Stimulated activated CD4-positive, alpha-beta T cell treated with anti-CD3 and anti-CD28 coated beads, Interleukin-15, amount 100 ng/mL, for 48 hours (primary cell): Measurements from ENCODE around the gene CDHR3.

Source experiments
- DNase-seq, 2 donors: peaks; one replicate each; pipeline ENCODE4 v3.0.0-alpha.2; 2020; ENCODE audit warnings: low read depth in 2 of 2

CDHR3 gene

DNA sequence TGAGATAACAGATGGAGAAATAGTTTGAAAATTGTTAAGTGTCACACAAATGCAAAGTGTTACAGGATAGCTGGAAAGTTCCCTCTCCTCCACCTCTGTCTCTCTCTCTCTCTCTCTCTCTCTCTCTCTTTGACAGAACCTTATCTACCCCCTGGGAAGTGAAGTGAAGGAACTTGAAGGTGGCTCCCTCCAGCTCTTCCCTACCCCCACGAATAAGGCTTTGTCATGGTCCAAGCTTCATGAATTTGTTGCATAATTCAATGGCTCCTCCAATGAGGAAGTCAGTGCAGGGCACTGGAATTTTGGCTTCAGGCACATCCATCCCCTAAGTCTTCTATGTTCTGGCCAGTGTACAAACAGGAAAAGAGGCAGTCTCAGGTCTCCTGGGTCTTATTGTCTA is 66.4 kb downstream of the CDHR3 start:
- DNase-seq: no peak

DNA sequence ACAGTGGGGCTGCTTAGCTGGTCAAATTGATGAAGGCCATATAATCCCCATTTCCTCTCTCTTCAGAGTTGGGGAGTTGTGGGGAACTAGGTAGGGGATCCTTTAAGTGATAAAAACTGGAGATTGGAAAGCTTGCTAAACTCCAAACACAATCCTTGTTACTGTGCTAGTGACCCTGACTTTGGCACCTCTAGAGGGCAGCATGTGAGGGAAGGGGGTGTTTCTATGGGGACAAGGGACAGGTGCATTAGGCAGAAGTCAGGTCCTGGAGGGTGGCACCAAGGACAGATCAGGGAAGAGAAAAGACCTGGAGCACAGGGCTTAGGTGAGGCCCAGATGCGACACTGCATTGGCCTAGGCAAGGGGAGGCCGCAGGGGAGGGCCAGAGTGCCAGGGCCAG is 66.9 kb downstream of the CDHR3 start:
- DNase-seq: no peak

DNA sequence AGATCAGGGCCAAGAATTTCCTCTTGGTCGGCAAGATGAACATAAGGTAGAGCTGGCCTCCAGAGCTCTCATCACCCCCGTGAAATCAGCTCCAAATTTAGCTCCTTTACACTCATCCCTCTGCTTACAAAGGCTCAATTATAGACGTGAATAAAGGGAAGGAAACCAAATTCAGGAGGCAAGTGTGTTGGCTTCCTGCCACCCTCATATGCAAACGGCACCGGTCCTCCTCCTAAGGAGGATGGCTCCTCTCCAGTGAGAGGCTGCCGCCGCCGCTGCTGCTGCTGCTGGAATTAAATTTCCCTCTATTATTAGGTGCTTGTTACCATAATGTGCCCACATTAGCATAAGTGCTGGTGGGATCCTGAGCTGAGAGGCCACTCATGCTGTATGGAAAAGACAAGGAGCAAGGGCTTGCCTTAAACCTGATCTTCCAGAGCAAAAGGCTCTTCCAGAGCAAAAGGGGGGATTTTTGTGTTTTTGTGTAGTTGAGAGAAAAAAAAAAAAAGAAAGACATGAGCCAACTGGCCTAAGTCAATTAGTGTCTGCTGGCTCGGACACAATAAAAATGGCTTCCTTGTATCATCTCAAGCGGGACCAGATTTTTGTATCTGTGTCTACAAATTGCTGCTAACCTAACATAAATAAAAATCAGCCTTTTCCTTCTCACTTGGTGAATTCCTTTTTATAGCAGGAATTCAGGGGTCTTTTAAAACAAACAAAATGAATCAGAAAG is 68.4 kb downstream of the CDHR3 start:
- no peak for DNase-seq

DNA sequence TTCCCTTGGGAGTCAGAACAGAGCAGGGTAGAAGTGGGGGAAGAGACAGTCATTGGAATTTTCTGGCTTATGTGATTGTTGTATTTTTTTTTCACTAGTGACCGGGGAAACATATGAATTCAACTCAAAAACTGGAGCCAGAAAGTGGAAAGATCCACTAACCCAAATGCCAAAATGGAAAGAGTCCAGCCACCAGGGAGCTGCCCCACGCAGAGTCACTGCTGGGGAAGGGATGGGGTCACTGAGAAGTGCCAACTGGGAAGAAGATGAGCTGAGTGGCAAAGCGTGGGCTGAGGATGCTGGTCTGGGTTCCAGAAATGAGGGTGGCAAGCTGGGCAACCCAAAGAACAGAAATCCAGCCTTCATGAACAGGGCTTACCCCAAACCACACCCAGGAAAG is 69.2 kb downstream of the CDHR3 start:
- DNase-seq: no peak

DNA sequence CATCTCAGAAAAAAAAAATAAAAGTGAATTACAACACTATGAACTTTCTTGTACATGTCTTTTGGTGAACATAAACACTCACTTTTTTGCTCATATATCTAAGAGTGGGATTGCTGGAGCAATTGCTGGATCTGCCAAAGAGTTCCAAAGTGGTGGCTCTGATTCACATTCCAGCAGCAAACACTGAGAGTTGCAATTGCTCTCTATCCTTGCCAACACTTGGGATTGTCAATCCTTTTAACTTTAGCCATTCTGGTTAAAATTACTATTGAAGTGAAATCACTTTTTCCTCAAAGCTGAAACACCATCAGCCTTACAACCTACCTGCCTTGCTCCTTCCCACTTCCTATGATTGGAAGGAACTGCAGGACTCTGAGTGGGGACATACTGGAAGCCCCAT is 70.7 kb downstream of the CDHR3 start:
- no peak for DNase-seq

DNA sequence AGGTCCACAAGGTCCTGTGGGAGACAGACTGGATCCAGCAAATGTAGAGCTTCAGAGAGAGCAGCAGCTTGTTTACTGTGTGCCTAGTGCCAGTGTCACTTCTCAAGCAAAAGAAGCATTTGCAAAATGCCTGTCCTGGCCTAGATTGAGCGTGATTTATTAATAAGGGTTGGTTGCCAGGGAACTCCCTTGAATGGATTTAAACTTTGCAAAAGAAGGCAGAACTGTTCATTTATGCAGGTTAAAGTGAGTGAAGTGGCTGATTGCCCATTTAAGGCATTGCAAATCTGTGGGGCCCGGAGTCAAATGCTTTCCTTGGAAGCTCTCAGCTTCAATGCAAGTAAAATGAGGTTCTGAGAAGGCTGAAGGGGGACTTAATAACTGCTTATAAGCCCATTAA is 71.3 kb downstream of the CDHR3 start:
- DNase-seq: no peak

DNA sequence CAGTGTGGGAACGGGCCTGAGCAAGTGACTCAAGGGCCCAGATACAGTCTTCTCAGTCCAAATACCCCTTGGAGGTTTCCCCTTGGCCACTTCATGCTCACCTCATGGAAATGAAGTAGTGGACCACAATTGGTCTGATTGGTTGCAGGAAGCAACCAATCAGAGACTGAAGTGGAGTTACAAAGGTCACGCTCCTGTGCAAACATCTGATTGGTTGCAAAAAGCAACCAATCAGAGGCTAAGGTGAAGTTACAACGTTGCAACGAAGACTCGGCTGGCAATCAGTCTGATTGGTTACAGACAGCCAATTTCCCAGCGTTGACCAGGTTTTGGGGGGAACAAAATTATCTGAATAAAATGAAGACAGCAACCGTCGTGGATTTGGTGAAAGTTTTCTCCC is 72.5 kb downstream of the CDHR3 start:
- DNase-seq: no peak

DNA sequence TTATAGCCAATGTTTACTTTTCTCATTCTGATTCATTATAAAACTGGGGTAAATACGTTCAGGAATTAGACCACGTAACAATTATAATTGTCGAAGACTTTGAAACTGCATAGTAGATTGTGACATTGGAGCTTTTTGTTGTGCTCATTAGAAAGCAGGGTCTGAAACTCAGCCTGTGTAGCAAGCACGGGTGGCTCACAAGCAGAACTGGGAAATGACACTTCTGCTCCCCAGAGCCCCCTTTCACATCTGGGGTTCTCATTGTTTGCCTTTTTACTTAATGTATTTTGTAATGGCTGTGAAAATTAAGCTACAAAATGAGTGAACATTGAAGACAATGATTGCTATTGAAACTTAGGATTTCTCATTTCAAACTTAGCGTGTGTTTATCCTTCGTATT is 72.9 kb downstream of the CDHR3 start:
- DNase-seq: no peak

DNA sequence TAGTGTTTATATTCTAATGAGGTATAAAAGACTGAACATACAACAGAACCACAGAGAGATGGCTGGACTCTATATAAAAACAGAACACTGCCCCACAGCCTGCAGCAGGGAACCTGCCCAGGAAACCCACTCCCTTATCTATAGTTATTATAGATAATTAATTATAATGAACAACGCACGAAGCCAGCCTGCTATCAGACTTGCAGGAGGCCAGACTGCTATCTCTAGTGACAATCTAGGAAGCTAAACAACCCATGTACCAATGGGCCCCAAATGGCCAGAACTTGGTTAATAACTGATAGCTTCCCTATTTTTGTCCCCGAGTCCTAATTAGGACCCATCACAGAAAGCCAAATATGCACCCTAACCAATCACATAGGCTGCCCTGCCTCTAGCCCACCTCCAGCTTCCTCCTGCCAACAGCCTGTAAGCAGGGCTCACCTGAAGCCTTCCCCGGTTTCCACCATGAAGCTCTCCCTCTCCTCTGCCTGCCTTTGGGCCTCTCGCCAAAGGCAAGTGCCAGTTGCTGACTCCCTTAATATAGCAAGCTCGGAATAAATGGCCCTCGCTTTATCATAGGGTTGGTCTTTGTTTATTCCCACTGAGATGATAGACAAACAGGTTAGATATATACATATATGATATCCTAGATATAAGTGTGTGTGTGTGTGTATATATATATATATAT is 74.6 kb downstream of the CDHR3 start:
- DNase-seq: no peak

DNA sequence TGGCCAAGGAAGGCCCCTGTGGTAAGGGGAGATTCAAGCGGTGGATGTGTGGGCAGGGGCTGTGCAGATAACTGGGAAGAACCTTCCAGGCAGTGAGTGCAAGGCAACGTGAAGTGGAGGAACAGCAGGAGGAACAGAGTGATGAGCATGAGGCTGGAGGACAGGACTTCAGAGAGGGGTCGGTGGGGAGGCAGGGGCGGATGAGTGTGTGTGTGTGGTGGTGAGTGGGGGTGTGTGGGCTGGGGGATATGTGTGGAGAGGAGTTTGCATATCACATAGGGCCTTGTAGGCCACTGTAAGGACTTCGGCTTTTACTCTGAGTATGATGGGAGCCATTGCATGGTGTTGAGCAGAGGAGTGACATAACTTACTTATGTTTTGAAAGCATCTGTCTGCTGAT is 75.2 kb downstream of the CDHR3 start:
- no peak for DNase-seq

DNA sequence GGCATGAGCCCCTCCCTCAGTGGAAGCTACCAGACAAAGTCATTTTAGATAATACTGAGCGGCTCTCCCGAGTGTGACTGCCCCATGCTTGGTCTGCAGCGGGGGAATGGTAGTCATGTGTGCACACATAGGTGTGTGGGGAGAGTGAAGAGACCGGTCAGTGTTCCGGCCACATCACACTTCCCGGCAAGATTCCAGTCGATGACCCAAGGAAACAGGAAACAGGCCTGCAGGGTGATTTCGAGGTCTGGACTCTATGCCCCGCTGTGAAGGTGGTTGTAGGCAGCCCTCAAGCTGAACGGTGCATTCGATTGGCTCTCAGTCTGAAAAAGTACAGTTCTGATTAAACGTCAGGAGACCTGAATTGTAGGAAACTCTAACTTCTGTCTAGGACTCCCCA is 75.9 kb downstream of the CDHR3 start:
- DNase-seq: no peak

DNA sequence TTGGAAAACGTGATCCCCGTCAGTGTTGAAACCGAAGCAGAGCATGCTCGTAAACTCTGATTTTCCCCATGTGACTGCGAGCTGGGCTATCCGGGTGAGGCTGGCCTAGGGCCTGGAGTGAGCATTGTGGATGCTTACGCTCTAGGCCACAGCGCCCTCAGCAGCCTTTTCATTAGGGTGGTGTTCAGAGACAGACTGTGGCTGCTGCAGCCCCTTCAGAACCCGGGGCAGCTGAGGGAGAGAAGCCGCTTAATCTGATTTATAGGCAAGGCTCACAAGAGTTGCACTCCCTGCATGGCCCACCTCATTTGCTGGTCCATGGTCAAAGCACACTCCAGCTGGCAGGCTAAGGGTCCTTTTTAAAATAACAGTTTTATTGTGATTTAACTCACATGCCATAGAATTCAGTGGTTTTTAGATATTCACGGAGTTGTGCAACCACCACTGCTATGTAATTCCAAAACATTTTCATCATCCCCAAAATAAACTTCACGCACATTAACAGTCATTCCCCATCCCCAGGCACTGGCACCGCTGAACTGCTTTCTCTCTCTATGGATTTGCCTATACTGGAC is 76.5 kb downstream of the CDHR3 start:
- DNase-seq: no peak

DNA sequence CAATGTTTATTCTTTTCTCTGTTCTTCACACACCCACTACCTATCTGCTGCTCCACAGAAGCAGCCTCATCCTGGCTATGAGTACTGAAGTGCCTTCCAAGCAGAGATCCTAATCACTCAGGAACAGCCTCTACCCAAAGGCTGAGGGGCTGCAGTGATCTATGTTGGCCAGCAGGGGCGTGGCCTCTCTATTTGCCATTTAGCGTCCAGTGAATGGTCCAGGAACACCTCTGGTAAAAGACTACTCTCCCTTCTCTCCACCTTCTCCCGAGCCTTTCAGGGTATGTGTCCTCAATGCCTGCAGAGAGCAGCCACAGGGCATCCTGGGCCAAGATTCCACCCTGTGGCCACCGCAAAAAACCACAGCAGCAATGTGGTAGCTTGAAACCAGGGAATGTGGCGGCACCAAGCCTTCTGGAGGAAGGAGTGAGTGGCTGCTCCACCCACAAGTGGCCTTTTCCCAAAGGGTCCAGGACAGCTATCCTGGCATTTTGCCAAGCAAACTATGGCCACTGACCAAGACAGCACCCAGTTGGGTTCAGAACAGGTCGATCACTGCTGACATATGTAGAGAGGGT is 78.2 kb downstream of the CDHR3 start:
- no peak for DNase-seq

DNA sequence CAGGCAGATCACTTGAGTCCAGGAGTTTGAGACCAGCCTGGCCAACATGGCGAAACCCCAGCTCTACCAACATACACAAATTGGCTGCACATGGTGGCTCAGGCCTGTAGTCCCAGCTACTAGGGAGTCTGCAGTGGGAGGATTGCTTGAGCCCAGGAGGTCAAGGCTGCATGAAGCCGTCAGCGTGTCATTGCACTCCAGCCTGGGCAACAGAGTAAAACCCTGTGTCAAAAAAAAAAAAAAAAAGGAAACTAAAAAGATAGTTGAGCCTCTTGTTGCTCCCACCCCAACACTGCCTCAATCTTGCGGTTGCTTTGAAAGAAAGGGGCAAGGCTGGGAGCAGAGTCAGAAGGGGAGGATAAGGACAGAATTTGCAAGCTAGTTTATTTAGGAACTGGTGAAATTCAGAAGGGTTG is 79.1 kb downstream of the CDHR3 start:
- DNase-seq: no peak

DNA sequence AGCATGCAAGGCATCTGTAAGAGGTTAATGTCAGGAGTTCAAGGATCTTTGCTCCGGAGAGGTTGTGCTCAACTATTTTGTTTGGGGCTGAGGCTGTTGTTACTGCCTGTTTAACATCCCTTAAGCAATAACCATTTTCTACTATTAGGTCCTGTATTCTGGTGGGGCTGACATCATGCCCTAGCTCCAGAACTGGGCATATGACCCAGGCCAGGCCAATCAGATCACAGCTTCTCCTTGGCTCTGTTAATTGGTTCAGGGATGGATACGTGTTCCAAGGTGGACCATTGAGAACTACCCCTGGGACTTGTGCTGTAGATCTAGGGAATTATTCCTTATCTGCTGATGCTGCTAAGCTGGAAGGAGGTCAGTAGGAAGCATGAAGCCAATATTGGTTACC is 82.1 kb downstream of the CDHR3 start:
- DNase-seq: no peak

DNA sequence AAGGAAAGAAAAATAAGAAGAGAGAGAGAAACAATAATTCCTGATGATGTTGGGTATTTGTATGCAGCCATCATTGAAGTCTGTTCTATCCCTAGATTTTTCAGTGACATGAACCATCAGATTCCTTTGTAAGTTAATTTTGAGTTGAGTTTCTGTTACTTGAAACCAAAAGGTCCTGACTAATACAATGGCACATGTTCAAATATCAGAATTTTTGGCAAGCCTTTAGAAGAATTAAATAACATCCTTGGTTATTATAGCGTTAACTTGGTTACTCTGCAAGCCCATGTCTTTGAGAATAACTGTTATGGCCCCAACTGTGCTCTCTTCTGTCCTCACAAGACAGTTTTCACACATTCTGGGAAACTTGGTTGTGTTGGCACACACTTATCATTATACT is 82.5 kb downstream of the CDHR3 start:
- no peak for DNase-seq

DNA sequence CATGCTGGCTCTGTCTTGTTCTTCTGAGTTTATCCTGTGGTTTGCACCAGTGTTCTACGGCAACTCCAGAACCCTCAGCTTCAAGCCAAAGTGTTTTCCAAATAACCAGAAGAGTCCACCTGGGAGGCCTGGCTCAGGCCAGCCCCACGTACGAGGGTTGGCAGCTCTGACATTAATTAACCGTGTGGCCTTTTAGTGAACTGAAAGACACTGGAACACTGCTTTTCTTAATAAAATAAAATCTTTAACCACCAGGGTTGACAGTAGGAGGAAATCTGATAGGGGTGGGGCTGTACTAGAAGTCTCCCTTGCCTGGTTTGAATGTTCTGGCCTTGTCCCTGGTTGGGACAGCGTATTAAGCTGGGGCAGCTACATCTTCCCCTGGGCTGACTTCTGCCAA is 84.1 kb downstream of the CDHR3 start:
- no peak for DNase-seq

DNA sequence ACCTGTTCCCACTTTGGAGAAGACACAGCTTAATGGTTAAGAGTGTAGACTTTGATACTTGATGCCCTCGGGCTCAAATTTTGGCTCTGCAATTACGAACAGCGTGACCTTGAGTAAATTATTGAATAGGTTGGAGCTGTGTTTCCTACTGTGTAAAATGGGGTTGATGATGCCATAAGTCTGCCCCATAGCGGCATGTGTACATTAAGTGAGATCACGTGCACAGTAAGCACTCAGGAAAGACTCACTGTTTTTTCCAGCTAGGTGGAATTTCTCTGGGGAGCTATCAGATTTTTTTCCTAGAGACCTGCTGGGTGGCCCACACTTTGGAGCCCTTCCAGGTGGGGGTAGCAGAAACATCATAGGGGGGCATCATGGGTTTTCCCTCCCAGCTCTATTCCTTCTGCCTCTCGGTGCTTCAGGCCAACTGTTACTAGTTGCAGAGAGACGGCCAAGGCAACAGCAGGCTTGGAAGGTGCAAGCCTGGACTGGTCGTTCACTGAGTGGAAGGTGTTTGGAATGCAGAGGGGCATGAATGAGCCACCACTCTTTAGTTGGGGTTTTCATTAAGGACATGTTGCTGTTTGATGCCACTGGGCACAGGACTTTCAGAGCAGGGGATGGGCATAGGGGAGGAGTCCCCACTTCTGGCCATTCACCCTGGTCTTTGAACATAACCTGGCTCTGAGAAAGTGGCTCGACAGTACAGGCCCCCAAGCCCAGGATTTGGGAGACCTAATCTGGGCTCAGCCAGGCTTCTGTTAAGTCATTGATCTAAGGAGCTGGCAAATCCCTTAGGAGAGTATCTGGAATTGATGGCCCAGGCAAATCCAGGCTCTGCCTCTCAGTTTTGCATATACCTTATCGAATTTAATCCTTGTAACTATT is 85.0 kb downstream of the CDHR3 start:
- no peak for DNase-seq

DNA sequence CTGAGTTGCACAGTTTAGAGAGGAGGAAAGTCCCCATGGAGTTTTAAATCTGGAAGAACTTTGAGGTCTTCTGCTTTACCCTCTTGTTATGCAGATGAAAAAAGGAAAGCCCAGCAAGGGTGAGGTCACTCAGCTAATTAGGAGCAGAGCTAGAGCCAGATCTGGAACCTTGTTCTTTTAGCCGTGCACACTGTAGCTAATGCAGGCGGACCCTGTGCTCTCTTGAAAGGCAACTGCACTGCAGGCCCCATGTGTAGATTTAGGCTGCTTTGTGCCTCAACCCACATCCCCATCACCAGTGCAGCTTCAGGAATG is 85.6 kb downstream of the CDHR3 start:
- no peak for DNase-seq

DNA sequence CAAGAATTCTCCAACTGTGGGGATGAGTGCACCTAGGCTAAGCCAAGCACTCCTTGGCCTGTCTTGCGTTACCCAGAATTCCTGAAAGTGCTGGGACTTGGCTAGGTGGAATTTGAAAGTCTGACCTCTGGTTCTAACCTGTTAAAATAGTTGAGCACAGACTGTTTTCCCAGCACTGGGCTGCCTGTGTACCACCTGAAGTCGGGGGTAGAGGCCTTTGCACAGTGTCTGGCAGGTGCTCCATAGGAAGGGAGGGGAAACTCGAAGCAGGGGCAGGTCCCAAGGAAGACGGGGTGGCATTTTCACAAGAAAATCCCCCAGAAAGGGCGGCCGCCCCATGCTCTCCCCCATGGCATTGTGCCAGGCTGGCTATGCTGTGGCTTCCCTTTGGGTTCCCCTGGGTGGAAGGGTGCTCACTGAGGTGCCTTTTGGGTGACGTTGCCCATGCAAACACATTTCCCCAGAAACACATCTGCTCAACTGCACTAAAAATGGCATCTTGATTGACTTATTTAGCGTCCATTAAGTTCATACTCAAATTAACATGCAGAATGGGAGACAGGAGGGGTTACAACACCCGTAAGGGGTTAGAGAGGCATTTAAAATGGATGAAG is 86.2 kb downstream of the CDHR3 start:
- no peak for DNase-seq

DNA sequence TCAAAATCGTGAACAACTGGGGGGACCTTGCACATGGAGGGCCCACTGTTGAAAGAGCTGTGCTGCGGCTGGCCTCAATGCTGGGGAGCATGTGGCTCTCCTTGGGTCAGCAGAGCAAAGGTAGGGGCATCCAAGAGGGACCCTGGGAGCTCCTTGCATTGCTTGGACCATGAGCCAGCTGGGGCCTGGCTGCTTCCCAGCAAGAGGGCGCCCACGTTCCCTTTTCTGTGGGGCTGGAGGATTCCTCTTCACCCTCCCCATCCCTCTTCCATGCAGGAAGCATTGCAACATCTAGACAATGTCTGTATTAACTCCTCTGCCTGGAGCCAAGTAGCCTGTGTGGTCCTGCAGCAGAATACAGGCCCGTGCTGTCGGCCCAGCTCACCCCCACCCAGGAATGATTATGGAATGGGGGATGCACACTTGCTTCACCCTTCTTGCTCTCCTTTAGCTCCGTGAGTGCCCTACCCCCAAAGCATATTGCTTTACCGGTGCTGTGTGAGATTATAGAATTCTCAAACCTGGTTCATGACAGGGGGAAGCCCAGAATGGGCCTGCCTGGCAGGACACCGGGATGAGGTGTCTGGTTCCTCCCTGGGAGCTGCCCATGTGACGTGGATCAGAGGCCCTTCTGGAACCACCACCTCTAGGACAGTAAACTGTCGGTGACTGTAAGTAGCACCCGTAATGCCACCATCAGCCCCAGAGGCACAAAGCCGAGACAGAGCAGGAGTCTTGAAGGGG is 87.1 kb downstream of the CDHR3 start:
- DNase-seq: no peak
